Loucy (cell line): ENCODE measurements around the gene PNMA1.

Source experiments
- H2AFZ ChIP-seq: fragments of 200-600 bp; sonication (generic); 2 replicates; pipeline ENCODE4 v1.6.0; 2016; ENCODE audit warnings: antibody characterized with exemption, mild to moderate bottlenecking, low read length, moderate library complexity
- H3F3A ChIP-seq: fragments of 200-600 bp; 2 replicates; pipeline ENCODE4 v1.6.0; 2016; ENCODE audit warnings: antibody characterized with exemption, low read depth, mild to moderate bottlenecking
- H3K27me3 ChIP-seq: fragments of 200-600 bp; sonication (generic); 2 replicates; pipeline ENCODE4 v1.6.1; 2014; ENCODE audit warnings: low read length, mild to moderate bottlenecking; ENCODE audit not compliant: insufficient read depth, poor library complexity, severe bottlenecking
- H3K36me3 ChIP-seq: fragments of 200-600 bp; sonication (generic); 2 replicates; pipeline ENCODE4 v1.6.1; 2016; ENCODE audit warnings: low read length; ENCODE audit not compliant: insufficient read depth
- H3K4me1 ChIP-seq: fragments of 200-600 bp; sonication (generic); 2 replicates; pipeline ENCODE4 v1.5.1; 2014; ENCODE audit warnings: low read length, mild to moderate bottlenecking; ENCODE audit not compliant: insufficient read depth, poor library complexity, severe bottlenecking
- H3K4me2 ChIP-seq: fragments of 200-600 bp; sonication (generic); 2 replicates; pipeline ENCODE4 v1.6.0; 2014; ENCODE audit warnings: antibody characterized with exemption, low read length, low read depth, mild to moderate bottlenecking; ENCODE audit not compliant: poor library complexity, severe bottlenecking
- H3K4me3 ChIP-seq: fragments of 200-600 bp; sonication (generic); 2 replicates; pipeline ENCODE4 v1.5.1; 2014; ENCODE audit warnings: low read length, mild to moderate bottlenecking, mixed read lengths; ENCODE audit not compliant: poor library complexity, severe bottlenecking
- H3K79me2 ChIP-seq: fragments of 200-600 bp; sonication (generic); 2 replicates; pipeline ENCODE4 v1.6.1; 2014; ENCODE audit warnings: low read length; ENCODE audit not compliant: insufficient read depth
- H3K9ac ChIP-seq: fragments of 200-600 bp; sonication (generic); 2 replicates; pipeline ENCODE4 v1.6.0; 2014; ENCODE audit warnings: mild to moderate bottlenecking, low read depth, low read length, moderate library complexity; ENCODE audit not compliant: poor library complexity, severe bottlenecking
- H3K9me2 ChIP-seq: fragments of 200-600 bp; sonication (generic); replicated peaks from 2 replicates; pipeline ENCODE4 v1.6.1; 2016; ENCODE audit warnings: low read depth, low read length, mixed read lengths
- H3K9me3 ChIP-seq: fragments of 200-600 bp; sonication (generic); 2 replicates; pipeline ENCODE4 v1.6.1; 2014; ENCODE audit warnings: mild to moderate bottlenecking, antibody characterized with exemption, low read length, low read depth; ENCODE audit not compliant: insufficient read depth
- H4K20me1 ChIP-seq: fragments of 200-600 bp; sonication (generic); 2 replicates; pipeline ENCODE4 v1.6.0; 2014; ENCODE audit warnings: antibody characterized with exemption, low read length, mild to moderate bottlenecking; ENCODE audit not compliant: insufficient read depth, poor library complexity, severe bottlenecking
- EZH2phosphoT487 ChIP-seq: fragments of 200-600 bp; IDR thresholded peaks from 2 replicates; pipeline ENCODE4 v1.6.1; 2018; ENCODE audit warnings: antibody characterized with exemption, mild to moderate bottlenecking, moderate library complexity, borderline replicate concordance
- TF ChIP-seq, protein P1 (sequence below): fragments of 200-600 bp; sonication (generic); conservative IDR thresholded peaks from 2 replicates; pipeline ENCODE4 v1.5.1; 2014; ENCODE audit warnings: mild to moderate bottlenecking, antibody characterized with exemption, low read length

PNMA1 gene

DNA sequence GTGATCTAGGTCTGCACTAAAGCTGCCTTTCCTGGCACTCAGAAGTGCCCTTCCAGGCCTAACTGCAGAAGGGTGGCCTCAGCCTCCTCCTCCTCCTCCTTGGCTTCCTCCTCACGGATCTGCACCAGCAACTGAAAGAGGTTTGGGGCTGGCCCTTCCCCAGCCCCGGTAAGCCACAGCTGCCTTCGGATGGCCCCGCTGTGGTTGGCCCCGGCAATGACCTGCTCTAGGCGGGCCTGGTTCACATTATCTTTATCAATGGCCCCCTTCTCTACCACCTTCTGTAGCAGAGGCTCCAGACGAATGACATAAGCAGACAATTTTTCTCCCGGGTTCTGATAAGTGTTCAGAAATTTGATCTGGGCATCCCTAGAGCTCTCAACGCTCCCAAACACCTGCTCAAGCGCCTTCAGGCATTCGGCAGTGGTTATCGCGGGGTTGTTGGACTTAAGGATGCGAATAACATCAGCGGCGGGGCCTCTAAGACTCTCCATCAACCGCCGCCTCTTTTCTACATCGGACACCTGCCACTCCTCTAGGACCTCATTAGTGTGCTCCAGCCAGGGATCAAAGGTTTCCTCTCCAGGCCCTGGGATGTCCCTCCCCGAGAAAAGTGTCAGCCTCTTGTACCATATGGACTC, 1.5 kb downstream of the PNMA1 start:
- Histone ChIP-seq H3K79me2 (peaks cover 43% of the 10 kb centered on the region), H3K27me3 (no peaks in the 10 kb centered on the region), H3K4me1 (peaks cover 18% of the 10 kb centered on the region), H4K20me1 (peaks cover 19% of the 10 kb centered on the region), H3K36me3 (peaks cover 19% of the 10 kb centered on the region; the same call in 1 of the 2 replicates), H2AFZ (peak overlapping the region; percentile 60; the same call in 1 of the 2 replicates), H3F3A (peaks cover 8% of the 10 kb centered on the region; the same call in 1 of the 2 replicates), H3K9me2 (no peaks in the 10 kb centered on the region), H3K4me3 (peak overlapping the region; percentile 88), H3K9ac (peak overlapping the region; percentile 85), H3K4me2 (peak overlapping the region; percentile 88), H3K9me3 (no peaks in the 10 kb centered on the region)
- TF ChIP-seq EZH2phosphoT487, result no peak
- TF ChIP-seq, protein P1, sequence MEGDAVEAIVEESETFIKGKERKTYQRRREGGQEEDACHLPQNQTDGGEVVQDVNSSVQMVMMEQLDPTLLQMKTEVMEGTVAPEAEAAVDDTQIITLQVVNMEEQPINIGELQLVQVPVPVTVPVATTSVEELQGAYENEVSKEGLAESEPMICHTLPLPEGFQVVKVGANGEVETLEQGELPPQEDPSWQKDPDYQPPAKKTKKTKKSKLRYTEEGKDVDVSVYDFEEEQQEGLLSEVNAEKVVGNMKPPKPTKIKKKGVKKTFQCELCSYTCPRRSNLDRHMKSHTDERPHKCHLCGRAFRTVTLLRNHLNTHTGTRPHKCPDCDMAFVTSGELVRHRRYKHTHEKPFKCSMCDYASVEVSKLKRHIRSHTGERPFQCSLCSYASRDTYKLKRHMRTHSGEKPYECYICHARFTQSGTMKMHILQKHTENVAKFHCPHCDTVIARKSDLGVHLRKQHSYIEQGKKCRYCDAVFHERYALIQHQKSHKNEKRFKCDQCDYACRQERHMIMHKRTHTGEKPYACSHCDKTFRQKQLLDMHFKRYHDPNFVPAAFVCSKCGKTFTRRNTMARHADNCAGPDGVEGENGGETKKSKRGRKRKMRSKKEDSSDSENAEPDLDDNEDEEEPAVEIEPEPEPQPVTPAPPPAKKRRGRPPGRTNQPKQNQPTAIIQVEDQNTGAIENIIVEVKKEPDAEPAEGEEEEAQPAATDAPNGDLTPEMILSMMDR, result no peak

DNA sequence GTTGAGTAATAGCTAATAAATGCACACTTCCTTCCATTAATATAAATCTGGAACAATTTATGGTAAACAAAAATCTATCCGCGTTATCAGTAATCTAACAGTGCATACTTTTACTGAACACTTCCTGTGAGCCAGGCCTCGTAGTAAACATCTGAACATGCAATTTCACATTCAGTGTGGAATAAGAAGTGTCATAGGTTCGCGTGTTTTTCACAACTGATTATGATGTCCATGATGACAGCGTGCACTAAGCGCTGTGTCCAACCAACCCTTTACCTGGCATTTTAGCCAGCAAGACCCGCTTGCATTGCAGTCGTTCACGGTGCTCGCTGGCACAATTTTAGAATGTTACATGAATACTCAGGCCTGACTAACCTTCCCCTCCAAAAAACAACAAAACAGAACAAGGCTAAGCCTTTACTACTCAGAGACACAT, 2.1 kb downstream of the PNMA1 start:
- Histone ChIP-seq H3K4me1 (peaks cover 18% of the 10 kb centered on the region), H3K4me3 (peak overlapping the region; percentile 88), H3K9ac (peak overlapping the region; percentile 85), H3K9me3 (no peaks in the 10 kb centered on the region), H3K36me3 (peaks cover 14% of the 10 kb centered on the region; the same call in 1 of the 2 replicates), H3K4me2 (peak overlapping the region; percentile 88), H2AFZ (no peak overlapping the region), H3F3A (peaks cover 8% of the 10 kb centered on the region; the same call in 1 of the 2 replicates), H3K9me2 (no peaks in the 10 kb centered on the region), H3K79me2 (peaks cover 43% of the 10 kb centered on the region), H4K20me1 (peaks cover 19% of the 10 kb centered on the region), H3K27me3 (no peaks in the 10 kb centered on the region)
- TF ChIP-seq, protein P1, result no peak
- TF ChIP-seq EZH2phosphoT487, result no peak

DNA sequence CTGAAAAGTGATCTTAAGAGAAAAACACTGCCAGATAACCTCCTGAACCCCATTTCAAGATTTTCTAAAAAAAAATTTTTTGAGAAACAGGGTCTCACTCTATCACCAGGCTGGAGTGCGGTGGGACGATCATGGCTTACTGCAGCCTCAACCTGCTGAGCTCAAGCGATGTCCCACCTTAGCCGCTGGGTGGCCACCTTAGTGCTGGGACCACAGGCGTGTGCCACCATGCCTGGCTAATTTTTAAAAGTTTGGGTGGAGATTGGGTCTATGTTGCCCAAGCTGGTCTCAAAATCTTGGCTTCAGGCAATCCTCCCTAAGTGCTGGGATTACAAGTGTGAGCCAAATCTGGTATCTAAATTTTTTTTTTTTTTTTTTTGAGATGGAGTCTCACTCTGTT, 3.4 kb downstream of the PNMA1 start:
- Histone ChIP-seq H3K36me3 (peaks cover 3% of the 10 kb centered on the region; the same call in 1 of the 2 replicates), H3K79me2 (peaks cover 43% of the 10 kb centered on the region), H3K4me1 (peaks cover 18% of the 10 kb centered on the region), H4K20me1 (peaks cover 19% of the 10 kb centered on the region), H2AFZ (no peak overlapping the region), H3K4me2 (peak overlapping the region; percentile 88), H3K27me3 (no peaks in the 10 kb centered on the region), H3K9ac (no peak overlapping the region), H3K4me3 (peak overlapping the region; percentile 23), H3F3A (peaks cover 8% of the 10 kb centered on the region; the same call in 1 of the 2 replicates), H3K9me3 (no peaks in the 10 kb centered on the region), H3K9me2 (no peaks in the 10 kb centered on the region)
- TF ChIP-seq, protein P1, result no peak
- TF ChIP-seq EZH2phosphoT487, result no peak
